Putamen (tissue), 1 donor: Measurements from ENCODE around the gene PLEKHA4.
"Not testable (repeated sequence)": the region's sequence is repeated elsewhere in the genome, so short reads cannot be mapped to it uniquely, and the experiment has no call there.

Source experiments
- DNase-seq: peaks from one replicate; pipeline ENCODE4 v3.0.0-alpha.2; 2016; ENCODE audit warnings: low spot score

Gene PLEKHA4

DNA sequence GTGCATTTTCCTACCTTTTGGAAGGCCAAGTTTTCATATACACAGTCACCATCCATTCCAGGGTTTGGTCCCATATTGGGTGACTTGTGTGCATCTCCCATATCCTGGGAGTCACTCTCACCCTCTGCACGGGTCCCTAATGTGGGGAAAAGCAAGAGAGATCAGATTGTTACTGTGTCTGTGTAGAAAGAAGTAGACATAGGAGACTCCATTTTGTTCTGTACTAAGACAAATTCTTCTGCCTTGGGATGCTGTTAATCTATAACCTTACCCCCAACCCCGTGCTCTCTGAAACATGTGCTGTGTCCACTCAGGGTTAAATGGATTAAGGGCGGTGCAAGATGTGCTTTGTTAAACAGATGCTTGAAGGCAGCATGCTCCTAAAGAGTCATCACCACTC lies 21.1 kb upstream of the PLEKHA4 start:
- not testable (repeated sequence) for DNase-seq

DNA sequence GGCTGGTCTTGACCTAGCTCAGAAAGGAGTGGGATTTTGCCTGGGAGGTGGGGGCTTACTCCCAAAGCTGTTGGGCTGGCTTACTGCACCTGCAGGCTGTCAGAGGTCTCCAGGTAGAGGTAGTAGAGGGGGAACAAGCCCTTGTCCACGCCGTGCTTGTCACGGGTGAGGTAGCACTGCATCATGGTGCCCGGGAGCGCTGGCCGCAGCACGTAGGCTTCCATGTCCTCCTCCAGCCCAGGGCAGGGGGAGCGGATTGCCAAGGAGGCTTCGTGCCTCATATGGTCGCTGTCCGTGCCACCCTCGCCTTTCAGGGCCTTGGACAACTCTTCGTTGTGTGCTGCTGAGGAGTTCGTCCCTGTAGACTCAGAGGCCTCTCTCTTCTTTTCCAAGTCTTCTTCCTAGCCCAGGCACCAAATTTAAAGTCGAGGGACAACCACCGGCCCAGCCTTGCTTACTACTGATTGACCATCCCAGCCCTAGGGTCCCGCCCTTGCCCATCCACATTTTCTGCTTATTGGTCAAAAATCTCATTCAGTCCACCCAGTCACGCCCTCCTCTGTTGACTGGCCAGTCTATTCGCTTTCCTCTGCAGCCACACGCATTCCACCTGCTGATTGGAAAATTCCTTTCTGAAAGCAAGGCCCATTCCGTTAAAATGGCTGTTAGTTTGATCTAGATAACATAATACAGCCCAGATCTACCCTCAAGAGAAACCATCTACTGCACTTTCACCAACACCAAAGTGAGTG lies 19.6 kb upstream of the PLEKHA4 start:
- DNase-seq = no peak

- no peak for DNase-seq
These were observed 15.3 kb upstream of the PLEKHA4 start for GRCh38 chr19:48883726-48884125.

DNA sequence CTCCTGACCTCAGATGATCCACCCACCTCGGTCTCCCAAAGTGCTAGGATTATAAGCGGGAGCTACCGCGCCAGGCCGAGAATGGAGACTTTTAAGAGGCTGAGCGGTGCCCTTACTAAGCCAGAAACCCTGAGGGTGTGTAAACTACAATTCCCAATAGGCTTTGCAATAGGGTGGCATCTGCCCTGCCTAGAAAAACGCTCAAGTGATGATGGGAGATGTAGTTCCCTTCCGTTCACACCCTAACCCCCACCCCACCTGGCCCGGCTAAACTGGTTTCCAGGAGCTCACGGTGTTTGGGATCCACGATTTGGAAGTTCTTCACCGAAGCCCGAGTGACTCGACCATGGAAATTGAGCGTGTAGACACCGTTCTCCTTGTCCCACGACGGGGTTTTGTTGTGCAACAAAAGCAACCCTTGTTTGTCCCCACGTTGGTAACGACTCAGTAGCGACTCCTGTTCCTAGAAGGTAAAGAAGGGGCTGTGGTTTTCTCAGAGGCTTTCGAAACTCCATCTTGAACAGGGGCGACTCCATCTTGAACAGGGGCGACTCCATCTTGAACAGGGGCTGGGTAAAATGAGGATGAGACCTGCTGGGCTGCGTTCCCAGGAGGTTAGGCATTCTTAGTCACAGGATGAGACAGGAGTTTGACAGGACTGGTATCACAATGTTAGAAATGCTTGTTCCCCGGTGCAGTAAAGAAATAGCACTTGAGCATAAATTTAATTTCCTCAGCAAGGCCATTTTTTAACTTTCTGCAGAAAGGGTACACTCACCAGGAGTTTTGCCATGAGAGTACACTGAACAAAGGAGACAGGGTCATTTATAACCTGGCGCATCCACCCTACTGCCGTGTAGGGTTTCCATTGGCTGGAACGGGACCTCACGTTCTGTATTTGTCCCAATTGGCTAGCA lies 13.6 kb upstream of the PLEKHA4 start:
- DNase-seq = no peak

DNA sequence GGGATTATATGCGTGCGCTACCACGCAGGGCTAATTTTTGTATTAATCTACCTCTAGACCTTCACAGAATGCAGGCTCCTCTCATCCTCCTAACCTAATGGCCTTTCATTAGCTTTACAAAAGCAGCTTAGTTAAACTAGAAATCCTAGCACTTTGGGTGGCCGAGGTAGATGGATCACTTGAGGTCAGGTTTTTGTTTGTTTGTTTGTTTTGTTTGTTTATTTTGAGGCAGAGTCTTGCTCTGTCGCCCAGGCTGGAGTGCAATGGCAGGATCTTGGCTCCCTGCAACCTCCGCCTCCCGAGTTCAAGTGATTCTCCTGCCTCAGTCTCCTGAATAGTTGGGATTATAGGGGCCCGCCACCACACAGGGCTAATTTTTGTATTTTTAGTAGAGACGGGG lies 11.3 kb upstream of the PLEKHA4 start:
- not testable (repeated sequence) for DNase-seq

- no peak for DNase-seq
These were observed 10.7 kb upstream of the PLEKHA4 start for GRCh38 chr19:48879025-48879637.

DNA sequence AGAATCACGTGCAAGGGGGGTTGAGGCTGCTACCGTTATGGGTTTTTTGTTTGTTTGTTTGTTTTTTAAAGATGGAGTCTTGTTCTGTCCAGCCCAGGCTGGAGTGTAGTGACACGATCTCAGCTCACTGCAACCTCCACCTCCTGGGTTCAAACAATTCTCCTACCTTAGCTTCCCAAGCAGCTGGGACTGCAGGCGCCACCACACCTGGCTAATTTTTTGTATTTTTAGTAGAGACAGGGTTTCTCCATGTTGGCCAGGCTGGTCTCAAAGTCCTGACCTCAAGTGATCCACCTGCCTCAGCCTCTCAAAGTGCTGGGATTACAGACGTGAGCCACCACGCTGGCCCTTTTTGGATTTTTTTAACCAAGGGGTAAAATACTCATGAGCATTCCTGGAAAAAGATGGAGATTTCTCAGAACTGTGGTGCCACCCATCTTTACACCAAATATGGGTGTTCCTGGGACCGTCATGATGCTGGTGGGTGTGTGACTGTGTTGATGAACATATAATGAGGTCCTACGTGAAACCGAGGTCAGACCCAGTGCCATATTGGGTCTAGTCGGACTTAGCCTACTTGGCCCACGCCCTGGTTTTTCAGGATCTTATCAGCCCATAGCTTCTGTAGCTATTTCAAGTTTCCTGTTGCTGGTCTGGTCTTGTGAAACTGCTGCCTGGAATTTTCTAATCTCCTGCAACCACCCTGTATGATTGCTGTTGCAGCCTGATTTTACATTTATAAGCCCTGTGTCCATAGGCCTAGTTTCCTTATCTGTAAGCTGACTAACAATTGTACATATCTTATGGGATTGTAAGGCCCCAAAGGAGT lies 10.0 kb upstream of the PLEKHA4 start:
- no peak for DNase-seq

DNA sequence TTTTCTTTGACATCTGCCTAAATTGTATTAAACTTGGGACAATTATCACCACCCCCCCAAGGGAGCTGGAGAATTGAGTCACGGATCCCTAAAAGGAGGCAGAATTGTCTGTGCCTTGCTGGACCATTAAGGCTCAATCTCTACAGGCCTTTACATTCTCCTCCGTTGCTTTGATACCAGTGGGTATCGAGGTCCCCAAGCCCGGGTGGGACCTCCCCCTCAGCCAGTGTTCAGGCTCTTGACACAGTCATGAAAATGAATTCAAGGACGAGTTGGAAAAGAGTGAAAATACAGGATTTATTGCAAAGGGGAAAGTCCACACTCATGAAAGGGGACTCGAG lies 9.4 kb upstream of the PLEKHA4 start:
- DNase-seq = no peak

- not testable (repeated sequence) for DNase-seq
These were observed 7.9 kb upstream of the PLEKHA4 start for GRCh38 chr19:48876043-48876981.

GRCh38 chr19:48874303-48875135 lies 6.1 kb upstream of the PLEKHA4 start:
- DNase-seq = no peak

DNA sequence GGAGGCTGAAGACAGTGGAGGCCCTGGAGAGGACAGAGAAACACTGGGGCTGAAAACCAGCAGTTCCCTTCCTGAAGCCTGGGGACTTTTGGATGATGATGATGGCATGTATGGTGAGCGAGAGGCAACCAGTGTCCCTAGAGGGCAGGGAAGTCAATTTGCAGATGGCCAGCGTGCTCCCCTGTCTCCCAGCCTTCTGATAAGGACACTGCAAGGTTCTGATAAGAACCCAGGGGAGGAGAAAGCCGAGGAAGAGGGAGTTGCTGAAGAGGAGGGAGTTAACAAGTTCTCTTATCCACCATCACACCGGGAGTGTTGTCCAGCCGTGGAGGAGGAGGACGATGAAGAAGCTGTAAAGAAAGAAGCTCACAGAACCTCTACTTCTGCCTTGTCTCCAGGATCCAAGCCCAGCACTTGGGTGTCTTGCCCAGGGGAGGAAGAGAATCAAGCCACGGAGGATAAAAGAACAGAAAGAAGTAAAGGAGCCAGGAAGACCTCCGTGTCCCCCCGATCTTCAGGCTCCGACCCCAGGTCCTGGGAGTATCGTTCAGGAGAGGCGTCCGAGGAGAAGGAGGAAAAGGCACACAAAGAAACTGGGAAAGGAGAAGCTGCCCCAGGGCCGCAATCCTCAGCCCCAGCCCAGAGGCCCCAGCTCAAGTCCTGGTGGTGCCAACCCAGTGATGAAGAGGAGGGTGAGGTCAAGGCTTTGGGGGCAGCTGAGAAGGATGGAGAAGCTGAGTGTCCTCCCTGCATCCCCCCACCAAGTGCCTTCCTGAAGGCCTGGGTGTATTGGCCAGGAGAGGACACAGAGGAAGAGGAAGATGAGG lies 5.3 kb upstream of the PLEKHA4 start:
- no peak for DNase-seq

DNA sequence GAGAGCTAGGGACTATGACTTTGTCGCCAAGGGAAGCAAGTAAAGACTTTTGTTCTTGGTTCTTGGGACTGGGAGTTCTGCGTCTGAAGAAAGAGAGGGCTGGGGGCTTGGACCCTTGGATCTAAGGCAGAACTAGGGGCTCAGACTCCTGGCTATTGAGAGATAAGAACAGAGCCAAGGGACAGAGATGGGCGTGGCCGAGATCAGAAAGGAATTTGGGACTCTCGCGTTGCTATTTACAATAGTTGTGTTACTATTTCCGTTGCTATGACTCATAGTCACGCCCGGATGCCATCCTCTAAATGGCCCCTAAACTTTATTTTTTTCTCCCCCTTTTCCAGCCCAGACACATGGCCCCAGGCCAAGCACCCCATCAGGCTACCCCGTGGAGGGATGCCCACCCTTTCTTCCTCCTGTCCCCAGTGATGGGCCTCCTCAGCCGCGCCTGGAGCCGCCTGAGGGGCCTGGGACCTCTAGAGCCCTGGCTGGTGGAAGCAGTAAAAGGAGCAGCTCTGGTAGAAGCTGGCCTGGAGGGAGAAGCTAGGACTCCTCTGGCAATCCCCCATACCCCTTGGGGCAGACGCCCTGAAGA lies 4.6 kb upstream of the PLEKHA4 start:
- DNase-seq = no peak

GRCh38 chr19:48872182-48872883 lies 3.9 kb upstream of the PLEKHA4 start, which contains the start of gene PPP1R15A:
Gene PPP1R15A (plus strand): TSS chr19:48872421. CDS start chr19:48873234, 813 bp downstream.
- peak; percentile 97 for DNase-seq

- not testable (repeated sequence) for DNase-seq
These were observed 3.2 kb upstream of the PLEKHA4 start for GRCh38 chr19:48871471-48872181.

GRCh38 chr19:48870048-48870447 lies 1.6 kb upstream of the PLEKHA4 start:
- no peak for DNase-seq

DNA sequence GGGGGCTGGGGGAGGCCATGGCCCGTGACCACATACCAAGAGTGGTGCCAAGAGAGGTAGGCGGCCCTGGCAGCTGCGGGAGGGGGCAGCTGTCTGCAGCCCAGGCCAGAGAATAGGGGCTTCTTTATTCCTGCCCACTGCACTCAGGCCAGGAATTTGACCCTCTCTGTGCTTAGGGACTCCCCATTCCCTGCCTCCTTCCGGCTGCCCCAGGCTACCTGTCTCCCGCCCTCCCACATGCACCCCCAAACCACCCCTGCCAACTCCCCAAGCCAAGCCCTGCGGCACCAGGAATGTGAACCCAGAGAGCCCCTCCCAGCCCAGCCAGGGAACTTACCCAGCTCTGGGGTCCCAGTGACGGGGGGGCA lies 687 bp downstream of the PLEKHA4 start:
- no peak for DNase-seq

DNA sequence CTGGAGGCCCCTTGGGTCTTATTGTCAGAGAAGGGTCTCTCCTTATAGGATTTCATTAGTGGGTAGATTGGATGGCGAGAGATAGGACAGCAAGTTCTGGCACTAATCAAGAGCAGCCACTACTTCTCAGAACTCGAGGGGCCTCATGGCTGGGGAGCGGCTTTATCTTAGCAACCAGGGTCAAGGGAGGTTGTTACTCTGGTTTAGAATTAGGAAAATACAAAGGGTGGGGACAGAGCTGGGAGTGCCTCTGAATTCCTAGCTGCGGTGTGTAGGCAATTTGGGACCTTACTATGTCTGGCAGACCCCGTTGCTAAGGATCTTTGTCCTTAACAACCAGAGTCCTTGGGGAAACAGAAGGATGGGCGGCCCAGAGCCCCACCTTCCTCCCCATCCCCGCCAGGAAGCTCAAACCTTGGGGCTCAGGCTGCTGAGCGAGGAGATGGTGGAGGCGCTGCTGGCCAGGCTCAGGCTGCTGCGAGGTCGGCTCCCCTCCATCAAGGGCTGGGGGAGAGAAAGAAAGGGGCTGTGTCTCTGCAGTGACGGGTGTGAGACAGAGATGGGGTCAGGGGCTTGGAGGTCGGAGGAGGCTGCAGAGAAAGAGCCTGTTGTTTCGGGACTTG lies 1.2 kb downstream of the PLEKHA4 start:
- DNase-seq = no peak
